NCI-H1092 treated with DMSO at 0.1 percent for 48 hours (cell line): Measurements from ENCODE around the gene ZBTB7C.

Source experiments
- DNase-seq: peaks from one replicate; lab custom pipeline; 2025; lab: John Stamatoyannopoulos, UW

ZBTB7C gene

GRCh38 chr18:48390641-48391040 lies 18.5 kb downstream of the ZBTB7C start:
- DNase-seq: no peak

- DNase-seq: no peak
Observed at GRCh38 chr18:48388478-48388877, 20.7 kb downstream of the ZBTB7C start.

- no peak for DNase-seq
Observed at GRCh38 chr18:48387300-48387699, 21.9 kb downstream of the ZBTB7C start.

- no peak for DNase-seq
Observed at GRCh38 chr18:48385596-48385995, 23.6 kb downstream of the ZBTB7C start.

- DNase-seq: no peak
Observed at GRCh38 chr18:48376934-48377333, 32.2 kb downstream of the ZBTB7C start.

GRCh38 chr18:48376406-48376805 lies 32.8 kb downstream of the ZBTB7C start:
- DNase-seq: no peak

- no peak for DNase-seq
Observed at GRCh38 chr18:48375150-48375800, 33.9 kb downstream of the ZBTB7C start.

- DNase-seq: no peak
Observed at GRCh38 chr18:48374423-48375149, 34.6 kb downstream of the ZBTB7C start.

- DNase-seq: no peak
Observed at GRCh38 chr18:48371854-48372602, 37.2 kb downstream of the ZBTB7C start.

- no peak for DNase-seq
Observed at GRCh38 chr18:48367557-48367956, 41.6 kb downstream of the ZBTB7C start.

- DNase-seq: no peak
Observed at GRCh38 chr18:48365965-48366364, 43.2 kb downstream of the ZBTB7C start.

GRCh38 chr18:48364146-48364545 lies 45.0 kb downstream of the ZBTB7C start:
- DNase-seq: no peak

- DNase-seq: no peak
Observed at GRCh38 chr18:48363175-48363574, 46.0 kb downstream of the ZBTB7C start.

- DNase-seq: no peak
Observed at GRCh38 chr18:48361801-48362200, 47.4 kb downstream of the ZBTB7C start.

GRCh38 chr18:48360376-48361021 lies 48.7 kb downstream of the ZBTB7C start:
- no peak for DNase-seq

GRCh38 chr18:48359626-48360025 lies 49.6 kb downstream of the ZBTB7C start:
- no peak for DNase-seq

GRCh38 chr18:48358868-48359267 lies 50.3 kb downstream of the ZBTB7C start:
- no peak for DNase-seq

- no peak for DNase-seq
Observed at GRCh38 chr18:48356909-48357631, 52.1 kb downstream of the ZBTB7C start.

- DNase-seq: no peak
Observed at GRCh38 chr18:48356151-48356745, 52.9 kb downstream of the ZBTB7C start.

- DNase-seq: no peak
Observed at GRCh38 chr18:48355276-48356115, 53.7 kb downstream of the ZBTB7C start.
